OCI-M1 (cell line): ENCODE data around the gene TIFAB.

Experiments
- DNase-seq: peaks from one replicate; lab custom pipeline; 2025; lab: John Stamatoyannopoulos, UW

Gene TIFAB

DNA sequence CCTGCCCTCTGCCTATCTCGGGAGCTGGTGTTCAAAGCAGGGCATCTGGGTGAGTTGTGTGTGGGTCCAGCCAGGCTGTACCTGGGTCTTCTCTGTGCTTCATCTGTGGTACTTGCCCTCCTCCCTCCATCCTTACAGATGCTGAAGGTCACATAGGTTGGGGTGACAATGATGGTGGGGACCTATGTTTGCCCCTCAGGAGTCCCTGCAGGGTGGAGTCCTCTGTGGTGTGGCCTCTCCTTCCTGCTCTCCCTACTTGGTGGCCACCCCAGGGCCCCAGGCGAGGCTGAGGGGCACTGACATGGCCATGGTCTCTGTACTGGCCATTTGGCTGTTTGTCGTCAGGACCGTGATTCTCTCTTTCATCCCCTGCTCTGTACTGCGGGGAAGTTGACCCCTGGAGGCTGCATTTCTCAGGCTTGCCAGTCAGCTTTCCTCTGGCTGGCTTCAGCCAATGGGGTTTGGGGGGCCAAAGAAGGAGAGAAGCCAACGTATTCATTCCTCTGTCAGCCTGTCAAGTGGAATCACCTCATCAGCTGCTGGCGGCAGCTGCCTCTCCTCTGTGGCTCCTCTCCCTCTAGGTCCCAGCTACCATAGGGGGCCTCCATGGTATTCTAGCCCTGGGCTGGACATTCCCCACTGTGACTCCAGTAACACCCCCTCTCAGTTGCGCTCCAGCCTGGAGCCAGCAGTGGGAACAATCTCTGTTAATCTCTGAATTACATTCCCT, 9.6 kb downstream of the TIFAB start:
- DNase-seq = no peak

DNA sequence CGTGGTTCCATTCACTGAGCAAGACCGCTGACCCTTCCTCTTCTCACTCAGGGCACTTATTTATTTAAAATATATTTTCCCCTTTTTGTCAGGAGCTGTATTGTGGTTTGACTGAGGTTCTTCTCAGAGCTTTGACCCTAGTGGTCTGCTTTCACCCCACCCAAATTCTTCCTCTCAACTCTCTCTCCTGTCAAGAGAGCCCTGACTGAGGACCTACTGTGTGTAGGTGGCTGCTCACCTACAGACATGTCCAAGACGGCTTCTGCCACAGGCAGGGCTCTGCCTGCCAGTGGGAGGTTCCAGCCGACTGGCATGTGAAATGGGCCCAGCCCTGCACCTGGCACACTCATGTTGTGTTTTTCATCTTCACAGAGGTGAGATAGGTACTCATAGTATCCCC, 10.2 kb downstream of the TIFAB start:
- DNase-seq = no peak

DNA sequence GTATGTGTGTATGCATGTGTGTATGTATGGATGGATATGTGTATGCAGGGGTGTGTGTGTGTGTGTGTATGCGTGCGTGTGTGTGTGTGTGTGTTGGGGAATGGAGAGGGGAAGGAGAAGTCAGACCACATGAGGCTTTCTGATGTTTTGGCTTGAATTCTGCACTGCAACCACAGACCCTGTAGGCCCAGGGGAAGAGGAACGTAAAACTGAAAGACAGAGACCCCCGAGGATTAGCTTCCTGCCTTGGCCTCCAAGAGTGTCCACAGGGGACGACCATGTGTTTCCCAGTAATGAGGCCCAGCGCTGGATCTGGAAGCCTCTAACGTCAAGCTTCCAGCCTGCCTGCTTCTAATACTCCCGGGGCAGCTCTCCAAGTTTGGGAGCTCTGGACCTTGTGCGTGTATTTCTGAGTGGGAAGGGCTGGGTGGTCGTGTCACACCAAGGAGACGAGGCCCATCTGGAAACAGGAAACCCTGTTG, 10.8 kb downstream of the TIFAB start:
- DNase-seq = no peak

DNA sequence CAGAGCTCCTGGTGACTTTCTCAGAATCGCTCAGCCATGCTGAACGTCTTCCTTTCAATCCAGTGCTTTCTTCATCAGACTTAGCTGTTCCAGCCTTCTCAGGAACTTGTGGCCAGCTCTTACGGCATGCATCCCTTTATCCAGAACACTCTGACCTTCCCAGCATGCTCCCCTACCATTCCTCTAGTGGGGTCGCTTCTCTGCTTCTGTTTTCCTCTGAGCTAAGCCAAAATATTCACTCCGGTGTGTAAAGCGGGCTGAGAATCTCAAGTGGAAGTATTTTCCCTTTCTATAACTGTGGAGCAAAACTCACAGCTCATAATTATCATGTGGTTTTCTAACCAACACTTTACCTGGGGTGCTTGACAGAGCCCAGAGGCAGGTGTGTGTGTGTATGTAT, 11.2 kb downstream of the TIFAB start:
- no peak for DNase-seq

DNA sequence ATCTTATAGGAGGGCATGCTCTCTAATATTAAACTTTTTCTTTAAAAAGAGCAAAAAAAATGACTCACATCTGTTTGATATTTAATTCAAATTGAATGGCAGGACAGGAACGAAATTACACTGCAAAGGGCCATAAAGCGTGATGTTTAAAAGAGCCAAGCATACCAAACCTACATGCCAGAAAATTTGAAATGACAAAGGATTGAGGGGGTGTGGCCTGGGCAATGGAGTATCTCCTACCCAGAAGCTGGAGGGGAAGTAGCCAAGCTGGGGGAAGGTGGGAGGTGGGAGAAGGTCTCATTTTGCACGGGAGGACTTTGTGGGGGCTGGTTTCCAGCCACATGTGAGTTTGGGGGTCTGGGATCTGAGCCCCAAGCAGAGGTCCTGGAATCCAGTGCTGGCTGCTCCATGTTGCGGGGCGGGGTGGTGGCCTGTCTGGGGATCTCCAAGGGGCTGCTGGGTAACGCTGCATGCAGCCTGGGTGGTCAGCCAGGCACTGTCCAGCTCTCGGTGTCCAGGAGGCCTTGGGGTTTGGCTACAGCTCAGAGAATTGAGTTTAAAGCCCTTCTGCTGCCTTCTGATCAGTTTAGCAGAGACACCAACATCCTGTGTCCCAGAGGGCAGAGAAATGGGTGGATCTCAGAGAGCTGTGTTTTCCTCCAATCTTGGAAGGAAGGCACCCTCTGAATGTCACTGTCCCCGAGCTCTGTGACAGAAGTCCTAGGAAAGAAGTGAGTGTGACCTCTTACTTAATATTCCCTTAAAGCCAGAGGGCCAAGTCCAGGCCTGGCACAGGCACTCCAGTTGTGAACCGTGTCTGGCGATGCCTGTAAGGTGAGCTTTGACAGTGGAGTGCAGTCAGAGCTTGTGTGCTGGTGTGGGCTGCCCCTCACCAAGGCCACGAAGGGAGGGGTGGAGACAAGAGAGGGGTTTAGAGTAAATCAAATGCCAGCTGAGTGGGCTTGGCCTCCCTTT, 12.6 kb downstream of the TIFAB start:
- no peak for DNase-seq

DNA sequence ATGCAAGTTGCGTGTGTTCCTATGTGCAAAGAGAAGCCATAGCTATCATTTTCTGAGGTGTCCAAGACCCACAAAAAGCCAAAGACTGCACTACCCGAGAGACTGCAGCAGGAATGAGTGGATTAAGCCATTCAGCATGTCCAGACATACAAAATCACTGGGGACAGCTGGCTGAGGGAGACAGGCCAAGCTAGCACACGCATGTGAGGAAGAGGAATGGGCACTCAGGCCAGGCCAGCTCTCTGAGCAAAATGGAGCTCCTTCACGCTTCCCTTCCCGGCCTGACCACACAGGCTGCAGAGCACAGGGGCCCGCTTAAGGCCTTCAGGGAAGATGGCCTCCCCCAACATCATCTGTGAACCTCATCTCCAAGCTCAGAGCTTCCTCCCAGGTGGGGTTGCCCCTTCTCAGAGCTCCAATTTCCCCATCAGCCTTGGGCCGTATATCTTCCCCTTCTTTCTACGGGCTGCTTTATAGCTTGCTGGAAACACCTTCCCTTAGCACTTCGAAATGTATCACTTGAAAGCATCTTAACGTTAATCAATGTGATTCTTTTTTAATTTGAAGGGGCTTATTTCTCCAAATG, 13.4 kb downstream of the TIFAB start:
- no peak for DNase-seq

DNA sequence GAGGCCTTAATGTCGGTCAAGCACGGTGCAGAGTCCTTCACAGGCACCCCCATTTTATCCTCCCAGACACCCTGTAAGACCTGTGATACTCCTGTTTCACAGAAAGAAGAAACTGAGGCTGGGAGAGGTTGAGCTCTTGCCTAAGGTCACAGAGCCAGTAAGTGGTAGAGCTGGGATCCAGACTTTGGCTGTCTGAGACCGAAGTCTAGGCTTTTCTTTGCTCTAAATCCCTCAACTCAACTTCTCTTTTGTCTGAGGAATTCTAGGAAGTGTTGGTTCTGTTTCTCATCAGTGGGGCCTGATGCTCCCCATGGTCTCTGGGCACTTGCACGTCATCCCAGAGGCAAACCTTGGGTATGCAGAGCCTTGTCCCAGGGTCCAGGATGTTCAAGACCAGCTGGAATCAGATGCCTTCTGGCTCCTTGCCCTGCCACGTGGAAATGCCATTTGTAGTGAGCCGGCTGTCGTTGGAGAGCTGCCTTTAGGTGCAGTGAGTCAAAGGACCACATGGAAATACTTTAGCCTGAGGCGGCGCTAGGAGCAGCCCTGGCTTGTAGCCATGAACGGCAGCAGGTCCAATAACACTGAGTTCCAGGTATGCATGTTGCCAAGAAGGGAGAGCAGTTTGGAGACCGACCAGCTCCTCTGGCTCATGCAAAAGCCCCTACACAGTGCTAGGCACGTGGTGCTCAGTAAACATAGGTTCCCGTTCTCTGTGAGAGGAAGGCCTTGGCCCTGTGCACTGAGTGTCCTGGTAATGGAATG, 14.2 kb downstream of the TIFAB start:
- DNase-seq = no peak

DNA sequence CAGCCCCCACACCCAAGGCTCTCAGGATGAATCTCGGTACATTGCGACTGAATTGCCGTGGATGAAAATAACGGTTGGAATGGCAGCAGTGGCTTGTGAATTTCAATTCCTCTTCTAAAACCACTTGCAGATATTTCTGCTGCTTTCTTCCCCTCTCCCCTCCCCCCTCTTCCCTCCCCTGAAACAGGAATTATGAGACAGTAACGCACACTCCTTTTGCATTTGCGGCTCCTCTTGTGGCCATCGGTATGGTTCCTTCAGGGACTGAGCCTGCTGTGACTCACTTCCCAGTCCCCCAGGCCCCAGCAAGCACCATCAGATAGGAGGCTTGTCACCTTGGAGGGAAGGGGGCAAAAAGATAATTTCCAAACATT, 14.7 kb downstream of the TIFAB start:
- peak; percentile 45 for DNase-seq

DNA sequence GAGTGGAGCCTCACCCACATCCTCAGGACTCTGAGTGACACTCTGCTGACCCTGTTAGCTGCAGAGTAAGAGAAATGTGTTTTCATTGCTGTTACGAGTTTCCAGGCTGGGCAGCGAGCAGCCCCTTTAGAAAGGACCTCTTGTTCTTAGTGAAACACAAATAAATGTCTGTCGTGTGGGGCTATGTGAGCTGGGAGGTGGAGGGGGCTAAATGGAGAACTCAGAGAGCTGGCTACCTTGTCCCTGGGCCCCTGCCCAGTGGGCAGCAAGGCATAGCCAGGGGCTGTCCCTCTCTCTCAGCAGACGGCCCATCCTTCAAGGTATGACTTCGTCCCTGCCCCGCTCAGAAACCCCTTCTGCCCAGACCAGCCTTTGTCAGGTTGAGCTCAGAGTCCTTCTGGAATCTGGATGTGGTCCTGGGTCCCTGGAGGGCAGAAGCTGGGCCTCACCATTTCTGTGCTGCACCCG, 15.2 kb downstream of the TIFAB start:
- DNase-seq = no peak

DNA sequence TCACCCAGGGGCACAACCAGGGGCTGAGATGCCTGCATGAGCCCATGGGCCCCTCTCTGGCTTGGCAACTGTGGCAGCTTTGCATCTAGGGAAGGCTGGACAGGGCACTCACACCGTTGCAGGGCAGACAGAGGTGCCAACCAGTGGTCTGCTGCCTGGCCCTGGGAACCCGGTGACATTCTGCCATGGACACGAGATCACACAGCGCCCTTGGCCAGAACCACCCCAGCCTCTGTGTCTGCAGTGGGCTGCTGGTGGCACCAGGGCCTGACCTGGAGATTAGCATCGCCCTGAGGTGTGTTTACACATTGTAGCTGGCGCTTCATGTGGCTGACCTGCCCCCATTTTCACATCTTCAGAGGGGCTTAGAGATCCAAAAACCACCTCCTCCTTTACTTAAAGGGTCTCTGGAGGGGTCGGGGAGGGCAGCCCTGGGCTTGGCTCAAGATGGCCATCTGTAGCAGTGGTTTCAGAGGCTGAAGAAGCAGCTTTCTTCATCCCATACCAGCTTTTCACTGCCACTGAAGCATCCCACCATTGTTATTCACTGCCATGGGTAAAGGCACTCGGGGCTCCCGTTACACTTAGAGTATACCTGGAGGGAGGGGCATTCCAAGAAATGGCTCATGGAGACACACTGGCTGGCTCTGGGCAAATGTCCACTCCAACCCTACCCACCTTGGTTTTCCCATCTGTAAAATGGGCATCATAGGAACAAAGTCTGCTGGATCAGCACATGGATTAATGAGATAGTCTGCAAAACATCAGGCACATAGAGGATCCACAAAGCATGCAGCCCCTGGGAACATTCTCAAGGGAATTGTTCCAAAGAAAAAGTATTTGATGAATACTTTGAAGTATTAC, 16.5 kb downstream of the TIFAB start:
- no peak for DNase-seq

DNA sequence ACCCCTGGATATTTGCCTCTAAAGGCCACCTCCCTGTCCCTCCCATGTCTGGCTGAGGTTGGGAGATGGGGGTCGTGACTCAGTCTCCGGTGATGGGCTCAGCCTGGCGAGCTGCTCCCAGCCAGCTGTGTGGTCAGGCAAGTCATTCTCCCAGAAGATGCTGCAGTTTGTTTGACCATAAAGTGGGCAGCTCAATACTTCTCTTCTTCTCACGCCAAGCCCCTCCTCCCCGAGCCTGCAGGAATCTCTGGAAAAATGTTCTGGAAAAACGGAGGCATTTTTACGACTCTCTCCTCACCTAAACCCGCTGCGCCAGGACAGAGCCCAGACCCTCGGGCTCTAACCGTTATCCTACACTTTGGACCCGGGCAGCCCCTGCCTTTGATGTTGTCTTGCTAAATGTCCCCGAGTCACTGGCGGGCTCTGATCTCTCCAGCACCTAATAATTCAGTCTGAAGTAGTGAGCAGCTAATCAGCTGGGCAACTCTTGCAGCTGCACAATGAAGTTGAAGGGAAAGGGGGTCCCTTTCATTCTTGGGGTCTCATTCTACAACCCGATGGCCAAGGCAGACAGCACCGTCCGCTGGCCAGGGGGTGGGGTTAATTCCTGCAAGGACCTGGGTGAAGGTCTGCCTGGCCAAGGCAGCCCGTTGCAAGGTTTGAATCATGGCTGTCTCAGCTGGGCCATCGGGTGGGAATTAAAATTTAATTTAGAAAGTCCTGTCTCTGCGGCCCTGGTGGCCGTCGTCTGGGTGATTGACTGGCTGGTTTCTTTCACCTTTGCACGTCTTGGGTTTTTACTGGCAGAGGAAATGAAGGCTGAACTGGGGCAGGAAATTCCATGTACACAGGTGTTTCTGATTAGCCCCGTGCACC, 17.3 kb downstream of the TIFAB start:
- no peak for DNase-seq

DNA sequence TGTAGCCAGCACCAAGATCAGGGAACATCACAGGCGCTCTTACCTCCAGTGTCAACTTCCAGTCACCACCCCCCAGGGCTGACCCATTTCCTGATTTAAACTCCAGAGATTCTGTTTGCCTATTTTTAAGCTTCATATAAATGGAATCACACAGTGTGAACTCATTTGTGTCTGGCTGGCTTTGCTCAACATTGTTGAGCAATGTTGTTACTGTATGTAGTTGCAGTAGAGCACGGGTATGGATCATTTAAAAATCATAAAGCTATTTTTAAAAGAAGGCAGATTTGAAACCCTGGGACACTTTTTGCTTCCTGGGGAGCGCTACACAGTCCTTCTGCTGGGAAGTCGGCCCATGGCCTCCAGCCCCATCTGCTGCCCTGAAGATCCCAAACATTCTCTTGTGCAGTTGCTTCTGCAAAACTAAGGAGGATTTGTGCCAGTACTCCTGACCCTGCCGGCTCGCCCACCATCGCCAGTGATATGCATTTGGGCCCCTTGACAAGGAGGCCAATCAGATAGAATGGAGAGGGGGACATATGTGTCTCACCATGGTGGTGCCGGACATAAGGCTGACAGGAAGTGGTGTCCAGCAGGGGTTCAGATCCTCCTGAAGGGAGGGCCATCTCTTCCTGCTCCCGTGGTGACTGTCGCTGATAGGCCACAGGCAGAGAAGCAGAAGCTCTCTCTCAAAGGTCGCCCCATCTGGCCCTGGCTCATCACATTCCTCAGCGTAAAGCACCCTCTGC, 18.3 kb downstream of the TIFAB start:
- no peak for DNase-seq

DNA sequence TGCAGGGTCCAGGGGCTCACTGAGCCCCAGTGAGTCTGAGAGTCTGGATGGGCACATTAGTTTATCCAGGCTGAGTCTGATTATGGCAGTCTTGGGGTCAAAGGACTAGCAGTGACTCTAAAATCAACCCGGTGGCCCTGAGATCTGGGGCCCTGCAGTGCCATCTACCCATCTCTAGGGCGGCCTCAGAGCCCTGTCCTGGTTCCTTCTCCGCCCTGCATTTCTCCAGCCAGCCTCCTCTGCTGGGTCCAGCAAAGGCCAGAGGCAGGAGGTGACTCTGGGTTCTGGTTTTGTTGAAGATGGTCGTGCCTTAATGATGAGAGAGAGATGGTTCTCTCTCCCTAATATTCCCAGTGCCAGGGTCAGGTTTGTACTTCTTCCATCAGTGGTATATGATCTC, 20.0 kb downstream of the TIFAB start:
- DNase-seq = no peak

DNA sequence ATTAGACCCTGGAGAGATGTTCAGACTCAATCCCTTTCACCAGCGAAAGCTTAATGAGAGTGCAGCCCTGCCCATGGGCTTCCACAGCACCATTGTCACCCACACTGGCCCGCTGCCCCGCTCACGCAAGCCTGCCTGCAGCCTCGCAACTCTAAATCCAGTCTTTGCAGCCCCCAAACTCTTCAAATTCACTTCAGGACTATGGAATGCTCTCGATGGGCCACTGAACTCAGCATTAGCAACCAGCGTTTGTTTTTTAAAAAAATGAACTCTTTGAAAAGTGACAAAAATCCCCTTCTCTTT, 22.1 kb downstream of the TIFAB start:
- no peak for DNase-seq

DNA sequence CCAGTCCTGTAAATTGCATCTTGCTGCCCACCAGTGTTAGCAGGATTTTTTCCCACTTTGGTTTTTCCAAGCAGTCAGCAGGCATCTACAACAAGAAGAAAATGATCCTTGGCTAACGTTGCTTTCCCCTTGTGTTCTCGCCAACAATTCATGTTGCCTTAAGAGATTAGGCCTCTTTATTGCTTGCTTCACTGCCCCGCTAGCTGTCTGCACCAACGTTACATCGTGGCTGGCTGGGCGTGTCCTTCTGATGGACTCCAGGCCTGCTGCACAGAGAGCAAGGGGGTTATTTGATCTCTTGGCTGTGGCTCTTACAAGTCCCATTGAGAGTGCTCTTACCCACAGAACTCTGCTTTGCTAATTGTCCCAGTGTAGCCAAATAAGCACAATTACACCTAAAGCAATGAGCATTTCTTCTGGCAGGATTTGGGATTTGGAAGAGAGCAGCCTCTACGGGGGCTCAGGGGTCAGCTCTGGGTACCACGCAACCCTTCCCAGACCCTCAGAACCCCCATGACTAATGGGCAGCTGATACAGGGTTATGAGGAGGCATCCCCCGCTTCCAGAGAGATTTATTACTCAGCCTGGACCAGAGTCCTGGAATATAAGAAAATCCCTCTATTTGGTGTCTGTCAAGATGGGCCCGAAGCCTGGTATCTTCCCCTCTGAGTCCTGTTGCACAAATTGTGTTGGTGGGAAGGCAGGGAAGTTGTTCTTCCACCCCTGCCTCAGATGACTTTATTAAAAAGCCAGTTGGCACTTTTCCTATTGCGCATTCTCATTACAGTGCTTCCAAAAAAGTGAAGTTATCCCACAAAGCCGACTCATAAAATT, 22.6 kb downstream of the TIFAB start:
- no peak for DNase-seq

DNA sequence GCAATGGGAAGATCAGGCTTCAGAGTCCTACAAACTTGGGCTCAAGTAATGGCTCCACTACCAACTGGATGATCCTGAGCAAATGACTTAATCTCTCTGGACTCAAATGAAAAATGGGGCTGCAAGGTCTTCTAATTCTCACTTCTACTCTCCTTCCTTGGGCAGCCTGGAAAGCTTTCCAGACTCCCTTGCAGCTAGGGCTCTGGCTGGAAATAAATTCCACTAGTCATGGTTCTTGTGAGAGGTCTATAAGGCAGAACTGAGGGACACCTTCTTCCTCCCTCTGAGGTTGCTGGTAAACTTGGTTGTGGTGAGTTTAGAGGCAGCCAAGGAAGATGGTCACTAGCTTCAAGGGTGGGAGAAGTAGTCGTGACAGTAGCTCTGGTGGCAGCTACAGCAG, 23.6 kb downstream of the TIFAB start:
- DNase-seq = no peak

DNA sequence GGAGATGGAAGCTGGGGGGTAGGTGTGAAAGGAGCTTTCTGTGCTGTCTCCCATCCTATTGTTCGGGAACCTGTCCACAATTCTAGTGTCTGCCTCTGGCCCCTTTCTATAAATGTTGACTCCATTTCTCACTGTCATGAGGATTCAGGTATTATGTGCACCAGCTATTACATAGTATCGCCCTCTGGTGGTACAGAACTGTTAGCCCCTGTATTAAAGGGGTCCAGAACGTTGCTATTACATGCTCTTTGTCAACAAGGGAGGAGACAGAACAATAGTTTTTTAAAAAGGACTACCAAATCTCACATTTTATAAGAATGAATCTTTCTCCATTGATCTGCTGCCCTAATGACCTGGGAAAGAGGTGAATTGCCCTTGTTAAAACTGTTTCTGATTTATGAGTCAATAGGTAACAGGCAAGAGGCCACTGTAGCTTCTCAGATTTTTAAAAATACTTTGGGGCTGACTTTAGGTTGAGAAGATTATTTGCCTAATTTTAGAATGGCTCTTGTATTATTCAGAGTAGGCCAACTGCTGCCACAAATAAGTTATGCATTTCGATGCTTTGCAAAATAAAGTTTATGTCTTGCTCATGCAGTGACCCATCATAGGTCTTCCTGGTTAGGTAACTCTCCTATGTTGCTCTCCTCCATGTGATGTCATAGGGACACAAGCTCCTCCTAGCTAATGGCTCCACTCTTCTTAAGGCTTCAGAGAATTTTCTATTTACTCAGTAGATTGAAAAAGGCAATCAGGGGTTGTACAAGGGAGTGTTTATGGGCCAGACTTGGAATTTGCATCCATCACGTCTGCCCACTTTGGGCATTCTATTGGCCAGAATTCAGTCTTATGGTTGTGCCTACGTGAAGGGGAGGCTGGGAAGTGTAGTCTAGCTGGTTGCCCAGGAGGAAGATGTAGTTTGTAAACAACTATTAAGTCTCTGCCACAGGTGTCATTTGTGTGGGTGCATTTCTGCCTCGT, 25.8 kb downstream of the TIFAB start:
- DNase-seq = peak; percentile 82
